Forelimb muscle (tissue), 1 donor: Measurements from ENCODE around the gene MEGF11. TPM values are rescaled to one million over a fixed set of nuclear protein-coding genes. Genes with fewer than 3 reads are reported as not detected.

ENCODE experiments used
- DNase-seq: peaks from one replicate; pipeline ENCODE4 v3.0.0-alpha.2; 2013; ENCODE audit warnings: low read depth
- polyA plus RNA-seq: library from polyadenylated mRNA; unstranded; fragments of 120-200 nt; gene quantifications from one replicate; pipeline ENCODE4 v1.2.1, GENCODE V29; 2013; ENCODE audit not compliant: insufficient read length

MEGF11 gene
- polyA plus RNA-seq, 1 donor = 0.28 TPM

DNA sequence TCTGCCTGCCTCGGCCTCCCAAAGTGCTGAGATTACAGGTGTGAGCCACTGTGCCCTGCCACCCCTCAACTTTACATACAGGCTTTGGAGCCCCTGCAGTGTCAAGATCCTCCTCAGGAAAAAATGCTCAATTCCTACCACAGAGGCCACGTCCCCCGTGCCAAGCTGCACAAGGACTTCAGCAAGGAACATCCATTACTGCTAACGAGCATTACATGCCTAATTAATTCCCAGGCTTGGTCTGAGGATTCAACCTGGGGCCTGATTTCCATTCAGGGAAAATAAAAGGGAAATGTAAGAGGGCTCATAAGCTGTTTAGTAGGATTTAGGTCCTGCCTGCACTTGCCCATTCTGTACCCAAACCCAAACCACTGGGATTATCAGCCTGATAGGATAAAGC, 222.9 kb downstream of the MEGF11 start:
- DNase-seq = no peak

DNA sequence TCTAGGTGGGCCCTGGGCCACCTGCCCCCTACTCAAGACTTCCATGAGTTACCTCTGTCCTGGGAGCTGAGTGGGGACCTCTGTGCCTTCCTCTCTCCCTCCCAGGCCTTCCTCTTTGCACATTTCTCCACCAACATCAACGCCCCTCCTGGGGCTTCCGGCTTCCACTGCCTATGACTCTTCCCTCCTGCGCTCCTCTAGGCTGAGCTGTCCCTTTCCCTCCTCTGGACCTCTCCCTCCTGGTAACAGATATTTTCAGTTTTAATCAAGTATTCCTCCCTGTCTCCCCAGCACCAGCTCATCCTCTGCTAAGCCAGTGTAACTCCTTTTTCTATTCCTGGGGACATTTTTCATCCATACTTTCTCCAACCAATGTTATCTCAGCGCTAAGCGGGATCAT, 223.9 kb downstream of the MEGF11 start:
- DNase-seq = no peak

DNA sequence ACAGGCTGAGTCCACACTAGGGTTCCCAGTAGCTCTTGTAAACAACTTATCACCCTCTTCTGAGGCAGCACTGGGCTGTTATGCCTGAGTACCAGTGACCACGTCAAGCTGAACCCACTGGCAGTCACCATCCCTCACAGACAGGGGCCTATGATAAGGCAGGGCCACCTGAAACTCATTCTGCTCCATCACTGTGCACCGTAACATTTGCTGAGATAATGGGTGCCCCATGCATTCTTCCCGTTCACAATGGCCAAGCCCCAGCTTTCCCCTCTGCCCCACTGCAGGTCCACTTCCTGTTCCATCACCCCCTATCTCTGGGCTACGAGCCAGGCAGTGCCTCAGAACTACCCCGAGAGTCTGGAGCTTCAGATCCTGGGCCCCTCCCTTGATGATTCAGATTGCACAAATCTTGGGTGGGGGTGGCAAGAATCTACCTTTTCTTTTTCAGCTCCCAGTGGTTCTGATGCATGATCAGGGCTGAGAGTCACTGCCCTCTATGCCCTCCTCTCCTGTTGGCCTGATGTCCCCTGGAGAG, 226.2 kb downstream of the MEGF11 start:
- no peak for DNase-seq

GRCh38 chr15:66025972-66026371, 227.6 kb downstream of the MEGF11 start:
- DNase-seq = no peak

DNA sequence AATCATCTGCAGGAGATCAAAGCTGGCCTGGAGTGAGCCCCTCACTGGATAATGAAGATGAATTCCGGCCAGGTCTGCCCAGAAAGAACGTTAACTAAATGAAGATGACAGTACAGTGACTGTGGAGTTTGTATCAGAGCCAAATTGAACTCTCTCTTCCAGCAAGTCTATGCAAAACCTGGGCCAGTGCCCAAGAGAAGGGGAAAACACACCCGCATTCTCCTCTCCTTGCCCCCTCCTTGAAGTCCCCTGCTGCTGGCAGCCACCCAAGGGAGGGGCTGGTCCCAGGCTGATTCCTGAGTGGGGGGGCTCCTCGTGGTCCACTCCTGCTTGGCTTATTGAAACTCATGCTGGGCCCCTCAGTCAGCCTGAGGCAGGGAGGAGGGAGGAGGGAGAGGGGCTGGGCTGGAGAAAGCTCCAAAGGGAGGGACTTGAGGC, 228.5 kb downstream of the MEGF11 start:
- no peak for DNase-seq

GRCh38 chr15:66024116-66024515, 229.4 kb downstream of the MEGF11 start:
- DNase-seq = no peak

DNA sequence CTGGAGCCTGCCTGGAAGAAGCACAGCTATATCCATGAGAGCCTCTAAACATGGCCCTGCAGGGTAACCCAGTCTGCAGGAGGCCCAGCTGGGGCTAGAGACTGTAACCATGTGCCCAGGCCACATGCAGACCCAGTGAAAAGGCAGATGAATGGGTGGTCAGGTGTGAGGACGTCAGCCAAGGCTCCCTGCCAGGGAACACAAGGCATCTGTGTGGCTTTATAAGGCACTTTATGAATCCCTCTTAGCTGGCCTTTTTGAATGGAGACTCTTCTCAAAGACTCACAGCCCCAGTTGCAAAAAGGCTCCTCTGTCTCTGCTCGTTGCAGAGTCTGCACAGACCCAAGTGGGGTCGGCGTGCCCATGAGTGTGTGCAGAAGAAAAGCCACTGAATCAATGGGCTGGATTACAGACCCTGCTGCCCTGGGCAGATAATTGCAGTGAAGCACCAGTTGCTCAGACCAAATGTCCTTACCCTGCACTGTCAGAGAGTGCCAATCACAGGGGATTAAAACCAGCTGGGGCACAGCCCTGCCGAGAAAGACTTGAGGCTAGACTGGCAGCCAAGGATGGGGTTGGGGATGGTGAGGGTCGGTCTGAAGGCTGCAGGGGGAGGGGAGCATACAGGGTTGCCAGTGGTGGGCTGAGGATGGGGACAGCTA, 230.1 kb downstream of the MEGF11 start:
- DNase-seq = no peak

- no peak for DNase-seq
These were observed 231.4 kb downstream of the MEGF11 start for GRCh38 chr15:66022163-66022525.

DNA sequence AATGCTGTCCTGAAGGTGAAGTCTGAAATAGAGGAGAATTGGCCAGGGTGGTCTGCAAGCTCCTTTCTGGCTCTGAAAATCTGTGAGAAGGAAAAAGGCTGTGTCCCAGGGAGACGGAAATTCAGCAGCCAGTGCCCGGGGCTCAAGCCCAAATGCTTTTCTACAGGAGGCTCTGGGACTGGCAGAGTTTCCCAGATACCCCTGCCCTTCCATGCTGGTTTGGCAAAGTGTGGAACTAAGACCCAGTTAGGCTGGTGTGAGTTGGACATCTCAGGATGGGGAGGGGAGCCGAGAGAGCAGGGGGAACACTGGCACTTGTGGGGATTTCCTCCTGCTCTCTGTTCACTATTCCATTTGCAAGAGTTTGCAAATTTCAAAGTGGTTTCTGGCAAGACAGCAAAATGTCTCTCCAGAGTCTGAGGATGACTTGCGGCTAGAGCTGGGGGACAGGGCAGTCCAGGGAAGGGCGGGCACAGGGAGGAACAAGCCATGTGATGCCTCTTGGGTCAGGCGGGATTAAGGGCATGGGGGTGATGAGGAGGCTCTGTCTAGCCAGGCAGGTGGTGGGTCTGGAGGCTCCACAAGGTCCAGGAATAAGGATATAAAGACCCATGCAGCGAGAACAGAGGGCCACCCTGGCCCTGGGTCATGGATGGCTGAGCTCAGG, 231.9 kb downstream of the MEGF11 start:
- no peak for DNase-seq

DNA sequence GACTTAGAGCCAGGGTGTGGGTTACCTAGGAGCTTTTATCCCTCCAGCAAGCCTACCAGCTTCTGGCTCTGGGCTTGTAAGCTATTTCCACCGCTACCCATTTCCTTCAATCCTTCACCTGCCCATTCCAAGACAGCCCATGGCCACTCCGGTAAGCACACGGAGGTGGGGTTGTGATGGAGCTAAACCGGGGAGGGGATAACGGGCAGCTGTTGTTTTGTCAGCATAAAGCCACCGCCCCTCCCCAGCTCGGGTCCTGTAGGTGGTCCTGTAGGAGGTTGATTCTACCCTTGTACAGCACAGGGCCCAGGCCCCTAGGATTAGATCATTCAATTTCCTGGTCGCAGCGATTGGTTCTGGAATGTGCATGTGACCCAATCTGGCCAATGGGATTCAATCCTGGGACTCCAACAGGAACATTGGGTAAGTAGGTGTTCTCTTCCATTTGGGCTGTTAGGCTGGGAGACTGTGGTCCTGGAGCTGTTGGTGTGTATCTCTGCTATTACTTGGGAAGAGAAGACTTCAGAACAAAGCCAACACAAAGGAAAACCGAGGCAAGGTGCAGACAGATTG, 233.6 kb downstream of the MEGF11 start:
- no peak for DNase-seq

DNA sequence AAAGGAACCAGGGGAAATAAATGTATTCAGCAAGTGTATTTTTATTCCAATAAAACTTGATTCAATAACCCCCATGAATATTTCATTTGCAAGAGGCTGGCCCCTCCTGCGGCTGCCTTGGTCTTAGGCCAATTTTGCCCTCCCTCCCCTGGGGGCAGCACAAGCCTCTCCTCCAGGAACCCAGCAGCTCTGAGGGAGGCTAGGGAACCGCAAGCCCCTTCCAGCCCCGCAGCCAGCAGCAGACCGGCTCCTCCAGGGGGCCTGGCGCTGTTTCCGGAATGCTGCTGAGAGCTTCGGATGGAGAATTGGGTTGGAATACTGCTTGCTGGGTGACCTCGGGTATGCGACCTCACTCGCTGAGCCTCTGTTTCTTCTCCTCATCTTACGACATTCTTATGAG, 234.2 kb downstream of the MEGF11 start:
- no peak for DNase-seq

- DNase-seq = no peak
These were observed 235.1 kb downstream of the MEGF11 start for GRCh38 chr15:66018488-66018797.

DNA sequence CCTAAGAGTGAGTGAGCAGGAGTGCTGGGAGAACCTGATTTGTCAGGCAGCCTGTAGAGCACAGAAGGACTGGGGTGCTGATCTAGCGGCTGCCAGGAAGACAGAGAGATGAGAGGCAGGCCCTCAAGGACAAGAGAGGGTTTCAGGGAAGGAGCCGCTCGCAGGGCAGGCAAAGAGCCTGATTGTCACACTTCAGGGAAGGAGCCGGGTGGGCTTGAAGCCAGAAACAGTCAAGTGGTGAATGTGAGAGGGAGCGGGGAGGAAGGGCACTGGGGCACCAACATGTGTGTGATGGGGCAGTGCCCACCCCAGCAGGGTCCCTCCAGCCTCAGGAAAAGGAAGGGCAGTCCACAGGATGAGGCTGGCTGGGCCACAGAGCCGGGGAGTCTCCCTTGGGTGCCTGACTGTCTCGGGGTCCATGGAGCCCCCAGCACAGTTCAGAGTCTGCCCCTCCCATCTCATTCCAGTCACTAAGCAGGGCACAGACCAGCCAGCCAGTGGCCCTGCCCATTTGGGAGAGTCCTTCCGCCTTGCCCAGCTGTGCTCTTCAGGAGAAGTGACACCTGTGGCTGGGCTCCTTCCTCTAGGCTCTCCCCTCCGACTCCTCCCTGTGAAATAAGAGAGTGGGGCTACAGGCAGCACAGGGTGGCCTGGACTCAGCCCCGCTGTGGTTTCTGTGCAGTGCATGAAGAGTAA, 235.6 kb downstream of the MEGF11 start:
- DNase-seq = no peak

- no peak for DNase-seq
These were observed 236.6 kb downstream of the MEGF11 start for GRCh38 chr15:66017000-66017399.

DNA sequence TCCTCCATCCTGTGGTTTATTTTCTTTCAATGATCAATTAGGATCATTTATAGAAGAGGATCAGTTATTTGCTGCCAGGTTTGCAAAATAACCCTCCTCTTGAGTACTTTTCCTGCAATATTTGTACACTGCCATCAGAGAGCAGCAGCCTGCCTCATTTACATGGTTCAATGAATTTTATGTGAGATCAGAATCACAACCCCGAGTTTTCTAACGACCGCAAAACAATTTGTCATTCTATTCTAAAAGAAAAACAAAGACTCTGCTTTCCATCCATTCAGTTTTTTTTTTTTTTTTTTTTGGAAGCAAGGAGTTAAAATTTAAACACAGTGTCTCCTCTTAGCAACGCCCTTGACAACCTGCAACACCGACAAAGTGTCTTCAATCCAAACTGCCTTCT, 237.4 kb downstream of the MEGF11 start:
- no peak for DNase-seq

DNA sequence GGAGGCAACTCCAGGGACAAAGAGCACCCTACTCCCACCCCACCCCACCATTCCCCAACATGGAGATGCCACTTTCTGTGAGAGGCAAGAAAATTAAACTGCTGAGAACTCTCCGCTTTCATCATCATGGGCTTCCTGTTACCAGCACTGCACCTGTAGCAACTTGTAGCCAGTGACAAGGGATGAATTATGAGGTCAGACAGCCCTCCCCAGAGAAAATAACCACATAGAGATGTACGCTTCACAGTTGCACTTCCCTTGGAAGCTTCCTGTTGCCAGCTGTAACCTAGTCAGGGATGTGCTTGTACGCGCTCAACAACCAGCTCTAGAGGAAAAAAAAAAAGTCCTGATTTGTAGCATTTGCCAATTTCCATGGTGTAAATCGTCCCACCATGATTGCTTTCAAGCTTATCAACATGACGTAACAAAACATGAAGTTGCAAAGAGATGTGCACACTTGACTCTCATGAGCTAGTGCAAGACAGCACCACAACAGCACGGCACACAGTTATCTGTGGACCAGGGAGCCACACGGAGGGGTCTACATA, 238.8 kb downstream of the MEGF11 start:
- no peak for DNase-seq

GRCh38 chr15:66014022-66014421, 239.5 kb downstream of the MEGF11 start:
- DNase-seq = no peak

GRCh38 chr15:66008940-66009562, 244.5 kb downstream of the MEGF11 start:
- no peak for DNase-seq

GRCh38 chr15:66007663-66008262, 245.8 kb downstream of the MEGF11 start:
- DNase-seq = no peak

- DNase-seq = no peak
These were observed 246.6 kb downstream of the MEGF11 start for GRCh38 chr15:66006986-66007385.

GRCh38 chr15:66004618-66005262, 248.8 kb downstream of the MEGF11 start:
- DNase-seq = no peak
